AG10803 (cell line): Measurements from ENCODE around the gene RCVRN.
A peak's percentile ranks its signal among the peaks of the same experiment; 100 is the strongest.

Source experiments
- DNase-seq: peaks from one replicate; pipeline ENCODE4 v3.0.0; 2010; ENCODE audit warnings: low read depth
- H3K4me3 ChIP-seq: 2 replicates; pipeline ENCODE4 v1.5.1; 2011; ENCODE audit warnings: mild to moderate bottlenecking, low read length, control low read depth
- TF ChIP-seq, protein P1 (sequence below): conservative IDR thresholded peaks from 2 replicates; pipeline ENCODE4 v1.5.1; 2011; ENCODE audit warnings: mild to moderate bottlenecking, low read length, control low read depth, inconsistent platforms

RCVRN gene

GRCh38 chr17:9887508-9887907 lies 17.6 kb downstream of the RCVRN start:
- no peak overlapping the region for H3K4me3 ChIP-seq
- DNase-seq: no peak
- TF ChIP-seq, protein P1, sequence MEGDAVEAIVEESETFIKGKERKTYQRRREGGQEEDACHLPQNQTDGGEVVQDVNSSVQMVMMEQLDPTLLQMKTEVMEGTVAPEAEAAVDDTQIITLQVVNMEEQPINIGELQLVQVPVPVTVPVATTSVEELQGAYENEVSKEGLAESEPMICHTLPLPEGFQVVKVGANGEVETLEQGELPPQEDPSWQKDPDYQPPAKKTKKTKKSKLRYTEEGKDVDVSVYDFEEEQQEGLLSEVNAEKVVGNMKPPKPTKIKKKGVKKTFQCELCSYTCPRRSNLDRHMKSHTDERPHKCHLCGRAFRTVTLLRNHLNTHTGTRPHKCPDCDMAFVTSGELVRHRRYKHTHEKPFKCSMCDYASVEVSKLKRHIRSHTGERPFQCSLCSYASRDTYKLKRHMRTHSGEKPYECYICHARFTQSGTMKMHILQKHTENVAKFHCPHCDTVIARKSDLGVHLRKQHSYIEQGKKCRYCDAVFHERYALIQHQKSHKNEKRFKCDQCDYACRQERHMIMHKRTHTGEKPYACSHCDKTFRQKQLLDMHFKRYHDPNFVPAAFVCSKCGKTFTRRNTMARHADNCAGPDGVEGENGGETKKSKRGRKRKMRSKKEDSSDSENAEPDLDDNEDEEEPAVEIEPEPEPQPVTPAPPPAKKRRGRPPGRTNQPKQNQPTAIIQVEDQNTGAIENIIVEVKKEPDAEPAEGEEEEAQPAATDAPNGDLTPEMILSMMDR: no peak

- TF ChIP-seq, protein P1: no peak
- DNase-seq: no peak
Measured at GRCh38 chr17:9886141-9886930, 18.7 kb downstream of the RCVRN start.

GRCh38 chr17:9883451-9883850 lies 21.6 kb downstream of the RCVRN start:
- DNase-seq: no peak
- no peak overlapping the region for H3K4me3 ChIP-seq
- TF ChIP-seq, protein P1: no peak

More at GRCh38 chr17:9886141-9886930, 18.7 kb downstream of the RCVRN start:
- H3K4me3 ChIP-seq: no peak overlapping the region

GRCh38 chr17:9880582-9880999 lies 24.5 kb downstream of the RCVRN start:
- no peak overlapping the region for H3K4me3 ChIP-seq
- TF ChIP-seq, protein P1: no peak
- peak; percentile 55 for DNase-seq

DNA sequence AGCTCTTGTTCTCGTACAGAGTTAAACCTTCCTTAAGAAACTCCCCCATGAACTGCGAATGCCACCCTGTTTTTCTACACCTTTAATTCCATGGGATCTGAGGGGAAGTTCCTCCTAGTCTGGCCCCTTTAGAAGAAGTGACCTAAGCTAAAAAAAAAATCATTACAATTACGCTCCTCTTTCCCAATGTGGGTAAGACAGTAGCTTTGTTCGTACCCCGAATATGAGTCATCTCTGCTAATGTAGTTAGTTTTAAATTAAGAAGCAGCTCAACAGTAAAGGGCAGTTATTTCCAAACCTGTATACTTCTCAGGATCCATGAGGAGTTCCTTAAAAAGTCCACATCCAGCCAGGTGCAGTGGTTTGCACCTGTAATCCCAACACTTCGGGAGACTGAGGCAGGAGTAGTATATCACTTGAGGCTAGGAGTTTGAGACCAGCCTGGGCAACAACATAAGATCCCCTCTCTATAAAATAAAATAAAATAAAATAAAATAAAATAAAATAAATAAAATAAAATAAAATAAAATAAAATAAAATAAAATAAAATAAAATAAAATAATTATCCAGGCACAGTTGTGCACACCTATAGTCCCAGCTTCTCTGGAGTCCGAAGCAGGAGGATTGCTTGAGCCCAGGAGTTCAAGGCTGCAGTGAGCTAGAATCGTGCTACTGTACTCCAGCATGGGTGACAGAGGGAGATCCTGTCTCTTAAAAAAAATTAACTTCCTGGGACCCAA lies 26.1 kb downstream of the RCVRN start:
- TF ChIP-seq, protein P1: no peak
- DNase-seq: peak; percentile 64
- H3K4me3 ChIP-seq: no peak overlapping the region

DNA sequence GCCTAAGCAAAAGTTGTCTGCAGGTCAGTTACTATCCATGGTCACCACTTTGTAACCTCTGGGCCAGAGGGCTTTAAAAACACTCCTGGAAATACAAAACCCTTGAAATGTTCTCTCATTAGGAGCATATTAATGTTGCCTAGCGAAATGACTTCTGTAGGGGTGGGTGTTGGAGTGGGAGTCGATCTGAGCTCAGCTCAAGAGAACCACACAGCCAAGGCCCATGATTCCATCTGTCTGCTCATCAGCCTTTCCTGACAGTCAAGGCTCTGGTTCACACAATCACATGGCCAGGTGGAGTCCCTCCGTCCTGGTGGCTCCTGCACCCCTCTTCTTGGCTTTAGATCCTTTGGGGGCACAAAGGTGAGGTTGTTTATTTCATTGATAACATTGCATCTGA lies 26.7 kb downstream of the RCVRN start:
- no peak for DNase-seq
- TF ChIP-seq, protein P1: no peak
- no peak overlapping the region for H3K4me3 ChIP-seq

- TF ChIP-seq, protein P1: no peak
- H3K4me3 ChIP-seq: no peak overlapping the region
- peak; percentile 81 for DNase-seq
Measured at GRCh38 chr17:9875441-9875840, 29.6 kb downstream of the RCVRN start.
